ENCODE measurements around the gene ZNF284. TPM values are rescaled to one million over a fixed set of nuclear protein-coding genes. Genes with fewer than 3 reads are reported as not detected.

ZNF284 gene
- total RNA-seq, 1 experiment from 2014 or later = 2.6 TPM

GRCh38 chr19:44042147-44042546 lies 29.8 kb upstream of the ZNF284 start:
- no peak overlapping the region for H4K8ac ChIP-seq (replicated peaks; ENCODE audit: insufficient read length, low read depth, low read length)
- no CpG with 5 or more reads among the region's 2 CpGs for WGBS (ENCODE audit: extremely low coverage, insufficient read length, low lambda C conversion rate)

More at GRCh38 chr19:44042147-44042546, 29.8 kb upstream of the ZNF284 start:
- no peaks in the 10 kb centered on the region for H3K4me1 Mint-ChIP-seq
- Histone ChIP-seq H3K23me2 (ENCODE audit: insufficient read length, low read depth, low read length, poor library complexity, severe bottlenecking) (no peaks in the 10 kb centered on the region), H2BK5ac (ENCODE audit: insufficient read length, low read length) (no peak overlapping the region), H3K79me1 (ENCODE audit: insufficient read depth, low read depth, low read length, poor library complexity, severe bottlenecking) (no peaks in the 10 kb centered on the region), H3K27me3 (ENCODE audit: insufficient read depth, low read length) (no peaks in the 10 kb centered on the region), H3K18ac (ENCODE audit: insufficient read length, low read depth, low read length) (no peak overlapping the region), H3T11ph (ENCODE audit: low read length) (no peak overlapping the region), H2BK15ac (ENCODE audit: low read depth, low read length) (no peak overlapping the region), H2BK20ac (ENCODE audit: low read depth, low read length, poor library complexity, severe bottlenecking) (no peak overlapping the region), H2BK120ac (ENCODE audit: low read depth, low read length, poor library complexity, severe bottlenecking) (no peak overlapping the region), H2AFZ (ENCODE audit: low read length) (no peak overlapping the region), H3K14ac (ENCODE audit: insufficient read depth, low read length) (no peak overlapping the region), H3K56ac (ENCODE audit: insufficient read length, low read depth, low read length) (no peak overlapping the region), H3K9me3 (ENCODE audit: control insufficient read depth, low read depth, low read length) (no peaks in the 10 kb centered on the region), H3K27ac (ENCODE audit: insufficient read length, low read depth, low read length) (no peak overlapping the region), H4K5ac (ENCODE audit: insufficient read length, low read depth, low read length) (no peak overlapping the region), H2BK12ac (ENCODE audit: insufficient read length, low read depth, low read length) (no peak overlapping the region), H3K4me1 (ENCODE audit: insufficient read depth, low read length) (no peaks in the 10 kb centered on the region), H4K91ac (ENCODE audit: insufficient read length, low read depth, low read length) (no peak overlapping the region), H2AK5ac (ENCODE audit: insufficient read length, low read length) (no peak overlapping the region), H3K9ac (ENCODE audit: extremely low read depth, insufficient read length, low read length) (no peak overlapping the region), H3K4ac (ENCODE audit: low read depth, low read length) (no peak overlapping the region), H3K79me2 (ENCODE audit: insufficient read depth, low read length) (no peaks in the 10 kb centered on the region), H3K23ac (ENCODE audit: insufficient read length, low read depth, low read length) (no peak overlapping the region), H3K4me2 (ENCODE audit: insufficient read depth, insufficient read length, low read length) (no peak overlapping the region), H4K20me1 (ENCODE audit: control insufficient read depth, insufficient read depth, insufficient read length) (no peaks in the 10 kb centered on the region)
- peaks cover 6% of the 10 kb centered on the region for H3K27me3 Mint-ChIP-seq (ENCODE audit: low read depth)
- H3K4me3 Mint-ChIP-seq = no peak overlapping the region
- DNase-seq = no peak
- TF ChIP-seq CTCF (conservative IDR thresholded peaks at IDR 0.05) = no peak
- H3K36me3 Mint-ChIP-seq (ENCODE audit: insufficient read depth in 1 of 3, low read depth in 3 of 3) = no peaks in the 10 kb centered on the region
- peaks cover 62 to 64% of the 10 kb centered on the region in 2 experiments for H3K9me3 Mint-ChIP-seq
- no peak overlapping the region for H3K27ac Mint-ChIP-seq

Data from H9 (cell line).